GM19328 (cell line): ENCODE measurements around the gene GDAP2.
A peak's percentile ranks its signal among the peaks of the same experiment; 100 is the strongest.
"Not testable (repeated sequence)": the region's sequence is repeated elsewhere in the genome, so short reads cannot be mapped to it uniquely, and the experiment has no call there.

Experiments
- ATAC-seq: cut with Tn5 transposase; IDR thresholded peaks from one replicate; pipeline ENCODE4 v1.9.1; 2021; ENCODE audit warnings: mild to moderate bottlenecking, moderate library complexity; ENCODE audit not compliant: unreplicated experiment

Gene GDAP2

GRCh38 chr1:117929343-117930172 is at the start of gene GDAP2, which contains the start of gene WDR3:
GDAP2 (minus strand) TSS chr1:117929621; CDS start chr1:117920357, 9,264 bp downstream.
WDR3 (plus strand) TSS chr1:117929739; CDS start chr1:117933320, 3,581 bp downstream.
- ATAC-seq, result peak; percentile 93

GRCh38 chr1:117976381-117976780 is 47.0 kb upstream of the GDAP2 start:
- no peak for ATAC-seq

GRCh38 chr1:117971777-117972176 is 42.4 kb upstream of the GDAP2 start:
- no peak for ATAC-seq

- no peak for ATAC-seq
These were observed 40.8 kb upstream of the GDAP2 start for GRCh38 chr1:117970252-117970651.

GRCh38 chr1:117967881-117968280 is 38.5 kb upstream of the GDAP2 start:
- no peak for ATAC-seq

GRCh38 chr1:117967477-117967876 is 38.1 kb upstream of the GDAP2 start:
- ATAC-seq, result no peak

GRCh38 chr1:117964290-117965038 is 35.0 kb upstream of the GDAP2 start:
- no peak for ATAC-seq

- no peak for ATAC-seq
These were observed 29.9 kb upstream of the GDAP2 start for GRCh38 chr1:117959364-117959763.

GRCh38 chr1:117952386-117952785 is 23.0 kb upstream of the GDAP2 start:
- no peak for ATAC-seq

GRCh38 chr1:117942293-117942692 is 12.9 kb upstream of the GDAP2 start:
- no peak for ATAC-seq

- ATAC-seq, result no peak
These were observed 4.3 kb upstream of the GDAP2 start for GRCh38 chr1:117933769-117934168.

- no peak for ATAC-seq
These were observed 3.2 kb upstream of the GDAP2 start for GRCh38 chr1:117932576-117932975.

- ATAC-seq, result no peak
These were observed 1.1 kb upstream of the GDAP2 start for GRCh38 chr1:117930484-117930883.

GRCh38 chr1:117930173-117930447 is 689 bp upstream of the GDAP2 start:
- ATAC-seq, result no peak

- ATAC-seq, result peak; percentile 29
These were observed 509 bp downstream of the GDAP2 start for GRCh38 chr1:117928881-117929342.

- ATAC-seq, result no peak
These were observed 3.4 kb downstream of the GDAP2 start for GRCh38 chr1:117925981-117926380.

- not testable (repeated sequence) for ATAC-seq
These were observed 6.7 kb downstream of the GDAP2 start for GRCh38 chr1:117922717-117923116.

- no peak for ATAC-seq
These were observed 7.4 kb downstream of the GDAP2 start for GRCh38 chr1:117921991-117922390.

- ATAC-seq, result no peak
These were observed 10.0 kb downstream of the GDAP2 start for GRCh38 chr1:117919376-117919775.

- no peak for ATAC-seq
These were observed 18.4 kb downstream of the GDAP2 start for GRCh38 chr1:117911051-117911450.

GRCh38 chr1:117905019-117905418 is 24.4 kb downstream of the GDAP2 start:
- ATAC-seq, result no peak

- no peak for ATAC-seq
These were observed 24.9 kb downstream of the GDAP2 start for GRCh38 chr1:117904485-117904884.
